HG03439 (cell line): Measurements from ENCODE around the gene WDR75.
"Not testable (repeated sequence)": the region's sequence is repeated elsewhere in the genome, so short reads cannot be mapped to it uniquely, and the experiment has no call there.

ENCODE experiments used
- ATAC-seq: cut with Tn5 transposase; IDR thresholded peaks from one replicate; pipeline ENCODE4 v1.9.1; 2021; ENCODE audit warnings: mild to moderate bottlenecking, moderate library complexity; ENCODE audit not compliant: unreplicated experiment

The WDR75 gene

DNA sequence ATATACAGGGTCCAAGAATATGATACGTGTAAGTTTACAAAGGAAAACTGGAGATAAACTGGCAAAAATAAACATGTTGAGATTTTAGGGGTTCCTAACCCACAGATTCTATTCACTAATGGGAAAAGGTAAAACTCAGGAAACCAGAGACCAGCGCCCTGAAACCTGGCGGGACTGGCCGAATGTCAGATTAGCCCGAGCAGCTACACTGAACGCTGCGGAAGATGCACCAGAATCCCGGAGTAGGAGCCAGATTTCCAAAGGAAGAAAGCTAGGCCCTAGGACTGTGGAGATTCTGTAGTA is 679 bp upstream of the WDR75 start:
- peak; percentile 30 for ATAC-seq

DNA sequence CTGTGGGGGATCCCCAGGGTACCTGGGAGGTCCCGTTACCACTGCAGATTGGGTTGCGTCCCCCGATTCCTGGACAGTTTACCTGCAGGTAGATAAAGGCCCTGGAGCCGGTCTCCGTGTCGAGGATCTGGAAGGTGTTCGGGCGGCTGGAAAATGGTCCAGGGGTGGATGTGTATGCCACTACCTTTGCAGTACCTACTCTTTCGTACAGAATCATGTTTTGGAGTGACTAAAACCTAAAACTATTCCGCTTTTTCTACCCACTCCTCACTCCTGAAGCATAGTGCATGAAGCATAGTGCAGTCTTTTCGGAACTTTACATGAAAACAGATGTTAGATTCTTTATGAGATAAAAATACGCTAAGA is 418 bp downstream of the WDR75 start:
- no peak for ATAC-seq

DNA sequence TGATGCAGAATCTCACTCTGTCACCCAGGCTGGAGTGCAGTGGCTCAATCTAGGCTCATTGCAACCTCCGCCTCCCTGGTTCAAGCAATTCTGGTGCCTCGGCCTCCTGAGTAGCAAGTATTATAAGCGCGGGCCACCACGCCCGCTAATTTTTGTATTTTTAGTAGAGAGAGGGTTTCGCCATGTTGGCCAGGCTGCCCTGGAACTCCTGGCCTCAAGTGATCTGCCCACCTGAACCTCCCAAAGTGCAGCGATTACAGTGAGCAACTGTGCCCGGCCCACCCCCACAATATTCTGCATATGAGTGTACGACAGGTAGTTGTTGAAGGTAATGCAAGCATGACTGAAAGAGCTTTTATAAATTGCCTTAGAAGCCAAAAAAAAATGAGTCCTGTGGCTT is 1.2 kb downstream of the WDR75 start:
- ATAC-seq = no peak

GRCh38 chr2:189444322-189444721 is 3.0 kb downstream of the WDR75 start:
- ATAC-seq = no peak

DNA sequence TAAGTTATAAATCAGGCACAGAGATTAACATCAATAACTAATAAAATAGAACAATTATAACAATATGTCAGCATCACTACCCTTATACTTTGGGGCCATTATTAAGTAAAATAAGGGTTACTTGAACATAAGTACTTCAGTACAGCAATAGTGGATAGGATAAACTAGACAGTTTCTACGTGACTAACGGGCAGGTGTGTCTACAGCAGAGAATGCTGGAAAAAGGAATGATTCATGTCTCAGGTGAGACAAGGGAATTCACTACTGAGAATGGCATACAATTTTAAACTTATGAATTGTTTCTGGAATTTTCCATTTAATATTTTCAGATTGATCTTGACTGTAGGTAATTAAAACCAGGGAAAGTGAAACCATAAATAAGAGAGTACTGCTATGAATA is 5.5 kb downstream of the WDR75 start:
- no peak for ATAC-seq

- ATAC-seq = no peak
These were observed 12.7 kb downstream of the WDR75 start for GRCh38 chr2:189454009-189454408.

GRCh38 chr2:189465076-189465475 is 23.8 kb downstream of the WDR75 start:
- ATAC-seq = no peak

- no peak for ATAC-seq
These were observed 24.2 kb downstream of the WDR75 start for GRCh38 chr2:189465478-189465877.

- no peak for ATAC-seq
These were observed 24.8 kb downstream of the WDR75 start for GRCh38 chr2:189466046-189466445.

GRCh38 chr2:189466656-189467055 is 25.4 kb downstream of the WDR75 start:
- ATAC-seq = no peak

DNA sequence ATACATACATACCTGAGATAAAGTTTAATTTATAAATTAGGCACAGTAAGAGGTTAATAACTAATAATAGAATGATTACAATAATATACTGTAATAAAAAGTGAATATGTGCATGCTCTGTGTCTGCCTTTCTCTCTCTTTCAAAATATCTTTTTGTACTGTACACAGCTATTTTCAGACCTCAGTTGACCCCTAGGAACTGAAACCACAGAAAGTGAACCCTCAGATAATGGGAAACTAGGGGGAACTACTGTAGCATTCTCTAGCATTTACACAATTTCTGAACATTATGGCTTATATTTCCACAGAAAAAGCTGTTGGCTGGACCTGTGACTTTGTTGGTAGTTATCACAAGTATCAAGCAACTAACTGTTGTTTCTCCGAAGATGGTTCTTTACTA is 25.9 kb downstream of the WDR75 start:
- ATAC-seq = no peak

GRCh38 chr2:189467593-189467992 is 26.3 kb downstream of the WDR75 start:
- no peak for ATAC-seq

DNA sequence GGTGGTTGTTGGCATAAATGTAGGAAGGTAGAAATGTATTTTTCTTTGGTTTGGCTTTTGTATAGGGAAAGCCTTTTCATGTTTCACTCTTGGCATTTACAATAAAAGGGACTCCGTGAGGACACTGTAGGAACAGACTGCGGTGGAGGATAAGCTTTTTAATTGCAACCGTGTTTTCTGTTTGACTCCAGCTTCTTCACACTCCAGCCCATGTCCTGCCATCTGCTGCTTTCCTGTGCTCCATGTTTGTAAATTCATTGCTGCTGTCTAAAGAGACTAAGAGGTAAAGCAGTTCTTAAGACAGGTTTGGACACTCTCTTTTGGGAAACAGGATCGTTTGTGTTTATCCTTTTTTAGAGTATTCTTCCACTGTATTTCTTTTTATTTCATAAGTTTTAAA is 33.3 kb downstream of the WDR75 start:
- ATAC-seq = no peak

DNA sequence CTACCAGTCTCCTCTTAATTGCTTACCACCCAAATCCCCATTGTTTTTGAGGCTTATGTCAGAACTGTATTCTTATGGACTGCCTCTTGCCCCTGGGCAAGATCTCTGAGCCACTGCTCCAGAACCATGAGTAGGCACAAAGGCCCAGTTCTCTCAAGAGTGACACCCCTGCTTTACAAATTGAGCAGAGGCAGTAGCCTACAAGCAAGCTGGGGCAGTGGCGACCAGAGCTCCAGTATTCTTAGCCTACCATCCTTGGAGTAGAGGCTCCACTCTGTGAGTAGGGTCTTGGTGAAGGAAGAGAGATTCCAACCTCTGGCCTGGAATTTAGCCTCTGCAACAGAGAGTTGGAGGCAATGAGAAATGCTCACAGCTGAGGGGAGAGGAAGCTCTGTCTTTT is 36.5 kb downstream of the WDR75 start:
- no peak for ATAC-seq

- not testable (repeated sequence) for ATAC-seq
These were observed 37.0 kb downstream of the WDR75 start for GRCh38 chr2:189478289-189478688.

DNA sequence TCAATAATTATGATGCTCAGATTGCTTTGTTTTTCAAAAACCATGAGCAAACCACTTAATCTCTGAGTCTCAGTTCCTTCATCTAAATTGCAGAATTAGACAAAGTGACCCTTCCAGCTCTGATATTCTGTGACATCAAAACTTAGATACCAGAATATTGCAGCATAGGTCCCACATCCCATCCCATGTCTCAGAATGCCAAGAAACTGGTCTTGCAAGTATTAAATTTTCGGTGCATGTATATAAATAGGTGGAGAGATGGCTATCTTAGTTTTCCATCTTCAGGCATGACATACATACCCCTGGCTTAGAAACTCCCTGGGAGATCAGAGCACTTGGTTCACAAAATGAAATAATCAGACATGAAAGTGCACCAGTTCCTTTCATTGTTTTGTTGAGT is 39.8 kb downstream of the WDR75 start:
- ATAC-seq = no peak

GRCh38 chr2:189483571-189483970 is 42.3 kb downstream of the WDR75 start:
- no peak for ATAC-seq

DNA sequence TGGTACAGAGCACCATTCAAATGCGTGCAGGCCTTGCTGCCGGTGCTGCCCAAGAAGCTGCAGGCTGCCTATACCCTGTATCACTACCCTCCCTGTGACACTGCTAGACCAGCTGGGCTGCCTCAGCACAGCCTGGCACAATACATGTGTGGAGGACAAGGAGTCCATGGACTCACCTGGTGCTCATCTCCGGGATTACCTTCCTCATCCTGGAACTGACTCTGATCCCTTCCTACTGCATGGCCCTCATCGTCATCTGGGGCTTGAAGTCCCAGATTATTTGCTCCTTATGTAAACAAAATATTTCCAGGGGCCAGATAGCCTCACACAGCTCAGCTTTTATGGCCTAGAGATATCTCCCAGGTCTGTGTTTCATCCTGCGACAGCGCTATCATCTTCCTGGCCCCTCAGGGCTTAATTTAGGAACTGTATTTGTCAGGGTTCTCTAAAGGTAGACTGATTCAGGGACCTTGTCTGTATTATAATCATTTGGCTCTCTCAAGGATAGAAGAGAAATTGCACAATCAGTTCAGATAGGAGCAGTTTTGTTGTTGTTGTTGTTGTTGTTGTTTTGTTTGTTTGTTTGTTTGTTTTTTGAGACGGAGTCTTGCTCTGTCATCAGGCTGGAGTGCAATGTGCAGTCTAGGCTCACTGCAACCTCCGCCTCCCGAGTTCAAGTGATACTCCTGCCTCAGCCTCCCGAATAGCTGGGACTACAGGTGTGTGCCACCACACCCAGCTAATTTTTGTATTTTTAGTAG is 42.9 kb downstream of the WDR75 start:
- ATAC-seq = no peak

GRCh38 chr2:189485146-189485545 is 43.9 kb downstream of the WDR75 start:
- no peak for ATAC-seq

DNA sequence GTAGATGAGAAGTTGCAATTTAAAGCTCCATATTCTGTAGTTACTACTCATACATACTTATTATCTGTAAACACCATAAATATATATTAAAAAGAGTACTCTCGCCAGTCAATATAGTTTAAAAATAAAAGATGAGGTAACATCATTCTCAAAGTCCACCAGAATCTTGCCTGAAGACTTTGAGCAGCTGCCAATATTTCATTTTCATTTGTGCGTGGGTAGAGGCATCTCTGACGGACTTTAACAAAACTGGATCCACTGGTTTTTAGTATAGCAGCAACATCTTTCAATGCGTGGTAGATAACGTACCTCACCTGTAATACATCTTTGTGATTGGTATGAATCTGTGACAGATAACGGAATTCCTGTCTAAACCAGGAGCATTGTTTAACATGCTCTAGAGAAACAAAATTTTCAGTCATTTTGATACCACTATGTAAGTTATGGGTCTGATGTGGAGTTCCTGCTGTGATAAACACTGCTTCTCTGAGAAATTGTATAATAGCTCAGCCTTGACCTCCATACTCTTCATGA is 45.0 kb downstream of the WDR75 start:
- no peak for ATAC-seq

- ATAC-seq = no peak
These were observed 46.2 kb downstream of the WDR75 start for GRCh38 chr2:189487283-189488007.

GRCh38 chr2:189488008-189488310 is 46.7 kb downstream of the WDR75 start:
- ATAC-seq = no peak

- ATAC-seq = no peak
These were observed 51.2 kb downstream of the WDR75 start for GRCh38 chr2:189492451-189492850.
